Nephron (organoid): ENCODE results near the gene VCX3B.
"Not testable (repeated sequence)": the region's sequence is repeated elsewhere in the genome, so short reads cannot be mapped to it uniquely, and the experiment has no call there.

Source experiments
- H3K27ac Mint-ChIP-seq, 3 experiments: 2 replicates each; pipeline ENCODE4 v1.8.0; 2020; ENCODE audit warnings: mixed read lengths in 3 of 3, mild to moderate bottlenecking in 2 of 3, moderate library complexity in 1 of 3
- H3K27me3 Mint-ChIP-seq: 2 replicates; pipeline ENCODE4 v1.8.0; 2021; ENCODE audit warnings: low read depth, mild to moderate bottlenecking, moderate library complexity, mixed read lengths
- H3K36me3 Mint-ChIP-seq: 2 replicates; pipeline ENCODE4 v1.8.0; 2020; ENCODE audit warnings: low read depth, mixed read lengths
- H3K4me1 Mint-ChIP-seq: 2 replicates; pipeline ENCODE4 v1.8.0; 2020; ENCODE audit warnings: mixed read lengths
- H3K4me3 Mint-ChIP-seq, 3 experiments: 2 replicates each; pipeline ENCODE4 v1.8.0; 2020; ENCODE audit warnings: mild to moderate bottlenecking in 3 of 3, mixed read lengths in 3 of 3, moderate library complexity in 2 of 3
- H3K9me3 Mint-ChIP-seq: 2 replicates; pipeline ENCODE4 v1.8.0; 2020; ENCODE audit warnings: mixed read lengths
- CTCF ChIP-seq, 3 experiments: fragments of 200-600 bp; sonication (generic); IDR thresholded peaks; one replicate each; pipeline ENCODE4 v1.5.0; 2021; ENCODE audit warnings: antibody characterized with exemption in 3 of 3; ENCODE audit not compliant: unreplicated experiment in 3 of 3

The VCX3B gene

GRCh38 chrX:8484360-8484949 lies 19.8 kb downstream of the VCX3B start:
- TF ChIP-seq CTCF (IDR thresholded peaks at IDR 0.05; ENCODE audit: unreplicated experiment in 3 of 3): no peak
- no peaks in the 10 kb centered on the region for H3K9me3 Mint-ChIP-seq
- no peaks in the 10 kb centered on the region for H3K36me3 Mint-ChIP-seq
- no peak overlapping the region for H3K27ac Mint-ChIP-seq
- H3K27me3 Mint-ChIP-seq: peaks cover 4% of the 10 kb centered on the region
- no peak overlapping the region for H3K4me3 Mint-ChIP-seq
- no peaks in the 10 kb centered on the region for H3K4me1 Mint-ChIP-seq

DNA sequence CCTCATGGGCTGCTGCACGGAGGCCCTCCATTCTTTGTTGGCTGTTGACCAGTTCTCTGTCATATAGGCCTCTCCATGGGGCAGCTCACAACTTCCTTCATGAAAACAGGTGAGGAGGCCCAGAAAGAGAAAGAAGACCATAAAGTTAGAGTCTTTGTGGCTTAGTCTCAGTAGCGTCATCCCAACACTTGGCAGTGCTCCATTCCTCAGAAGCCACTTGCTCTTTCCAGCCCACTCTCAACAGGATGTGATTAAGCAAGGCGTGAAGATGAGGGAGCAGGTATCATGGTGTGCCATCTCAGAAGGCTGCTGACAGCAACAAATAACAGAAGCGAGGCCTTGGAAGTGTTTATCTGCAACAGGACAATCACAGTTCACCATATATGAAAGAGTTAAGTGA lies 30.4 kb downstream of the VCX3B start:
- not testable (repeated sequence) for H3K27me3 Mint-ChIP-seq, H3K4me3 Mint-ChIP-seq, H3K27ac Mint-ChIP-seq, H3K36me3 Mint-ChIP-seq, H3K4me1 Mint-ChIP-seq, H3K9me3 Mint-ChIP-seq

DNA sequence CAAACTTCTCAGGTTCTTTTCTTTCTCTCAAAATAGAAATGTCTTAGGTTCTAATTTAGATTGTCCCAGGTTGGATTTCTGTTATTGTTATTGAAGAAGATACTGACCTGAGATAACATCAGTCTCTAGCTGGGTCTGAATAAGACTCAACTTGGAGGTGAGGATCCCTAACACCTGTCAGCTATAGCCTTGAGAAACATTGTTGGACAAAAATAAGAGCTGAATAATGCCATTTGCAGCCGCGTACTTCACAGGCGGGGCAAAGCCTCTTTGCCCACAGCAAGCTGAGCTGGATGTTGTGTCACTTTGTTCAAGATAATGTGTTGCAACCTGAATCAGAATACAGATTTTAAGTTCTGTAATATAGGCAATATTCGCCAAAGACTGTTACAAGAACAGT lies 35.6 kb downstream of the VCX3B start:
- TF ChIP-seq CTCF (IDR thresholded peaks at IDR 0.05; ENCODE audit: unreplicated experiment in 3 of 3): no peak
- Mint-ChIP-seq H3K36me3 (no peaks in the 10 kb centered on the region), H3K9me3 (no peaks in the 10 kb centered on the region)

DNA sequence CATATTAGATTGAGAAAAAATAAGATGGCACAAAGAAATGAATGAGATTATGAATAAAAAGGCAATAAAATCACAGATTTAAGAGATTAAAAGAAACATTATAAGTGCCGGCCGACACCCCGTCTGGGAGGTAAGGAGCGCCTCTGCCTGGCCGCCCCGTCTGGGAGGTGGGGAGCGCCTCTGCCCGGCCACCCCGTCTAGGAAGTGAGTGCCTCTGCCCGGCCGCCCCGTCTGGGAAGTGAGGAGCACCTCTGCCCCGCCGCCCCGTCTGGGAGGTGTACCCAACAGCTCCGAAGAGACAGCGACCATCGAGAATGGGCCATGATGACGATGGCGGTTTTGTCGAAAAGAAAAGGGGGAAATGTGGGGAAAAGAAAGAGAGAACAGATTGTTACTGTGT lies 37.5 kb downstream of the VCX3B start:
- H3K9me3 Mint-ChIP-seq, H3K27ac Mint-ChIP-seq, H3K36me3 Mint-ChIP-seq, H3K4me3 Mint-ChIP-seq, H3K4me1 Mint-ChIP-seq, H3K27me3 Mint-ChIP-seq: not testable (repeated sequence)

More for the DNA sequence above, 35.6 kb downstream of the VCX3B start:
- Mint-ChIP-seq H3K27ac (no peak overlapping the region), H3K27me3 (no peaks in the 10 kb centered on the region), H3K4me1 (no peaks in the 10 kb centered on the region), H3K4me3 (no peak overlapping the region)

GRCh38 chrX:8504451-8504850 lies 39.8 kb downstream of the VCX3B start:
- no peak overlapping the region for H3K27ac Mint-ChIP-seq
- H3K27me3 Mint-ChIP-seq: no peaks in the 10 kb centered on the region
- H3K4me3 Mint-ChIP-seq: no peak overlapping the region
- TF ChIP-seq CTCF (IDR thresholded peaks at IDR 0.05; ENCODE audit: unreplicated experiment in 3 of 3): no peak
- no peaks in the 10 kb centered on the region for H3K36me3 Mint-ChIP-seq
- no peaks in the 10 kb centered on the region for H3K4me1 Mint-ChIP-seq
- H3K9me3 Mint-ChIP-seq: no peaks in the 10 kb centered on the region
